K562 (cell line): ENCODE results near the gene KLK11. TPM values are rescaled to one million over a fixed set of nuclear protein-coding genes. Genes with fewer than 3 reads are reported as not detected.
A peak's percentile ranks its signal among the peaks of the same experiment; 100 is the strongest.

Source experiments
- ATAC-seq: fragments of 200-7000 bp; cut with Tn5 transposase; 3 replicates; pipeline ENCODE4 v1.9.1; 2020; ENCODE audit warnings: moderate library complexity
- BruUV-seq: library from RNA; stranded (reverse); fragments of 400-500 nt; replicated peaks from 2 replicates; lab custom pipeline; 2021; lab: Mats Ljungman, UMichigan
- CTCF ChIA-PET: fragments of 300-600 bp; formaldehyde crosslinking; extraction: SDS; loops from one replicate; lab custom pipeline; 2021; ENCODE audit warnings: low intra/inter-chr PET ratio; lab: Yijun Ruan, JAX
- POLR2A ChIA-PET: fragments of 300-600, 350-650 bp; sonication (Branson Sonifier 250); formaldehyde crosslinking; extraction: SDS; loops from one replicate; lab custom pipeline; 2021; ENCODE audit warnings: antibody characterized with exemption, inconsistent platforms; lab: Yijun Ruan, JAX
- DNase-seq, 4 experiments: peaks; one replicate each; pipeline versions ENCODE4 v3.0.0 to v3.0.0-alpha.2; 2011 to 2018; ENCODE audit warnings: low spot score in 3 of 4, mixed read lengths in 3 of 4; ENCODE audit errors: extremely low read depth in 1 of 4
- FAIRE-seq: peaks from 2 replicates; lab custom pipeline; 2011; peaks lifted over from hg19 to GRCh38; lab: Jason Lieb, UNC
- H2AFZ ChIP-seq: 2 replicates; pipeline ENCODE4 v1.6.0; 2011; ENCODE audit warnings: low read depth, low read length, control low read depth, inconsistent platforms
- H3K27ac ChIP-seq: fragments of 200-600 bp; 3 replicates; pipeline ENCODE4 v1.8.0; 2011; ENCODE audit warnings: low read depth, mild to moderate bottlenecking, control low read depth, inconsistent platforms, low read length, moderate library complexity, mixed read lengths; ENCODE audit errors: extremely low read depth
- H3K27me3 ChIP-seq, 2 experiments: fragments of 300-600 bp in 1 of 2; 2 replicates in 1 of 2; 3 replicates in 1 of 2; pipeline versions ENCODE4 v1.6.0 to v1.8.0; 2011; ENCODE audit warnings: inconsistent platforms in 2 of 2, low read length in 2 of 2, mild to moderate bottlenecking in 1 of 2, mixed read lengths in 1 of 2, moderate library complexity in 1 of 2; ENCODE audit not compliant: control insufficient read depth in 2 of 2, insufficient read depth in 2 of 2
- H3K36me3 ChIP-seq: fragments of 300-600 bp; 3 replicates; pipeline ENCODE4 v1.8.0; 2011; ENCODE audit warnings: mild to moderate bottlenecking, low read length, inconsistent platforms; ENCODE audit not compliant: control insufficient read depth, insufficient read depth
- H3K4me1 ChIP-seq, 2 experiments: fragments of 200-600 bp in 1 of 2; replicated peaks in 1 of 2; 2 replicates in 1 of 2; 3 replicates in 1 of 2; pipeline versions ENCODE4 v1.5.1 to v1.8.0; 2011; ENCODE audit warnings: inconsistent platforms in 2 of 2, low read length in 2 of 2, mild to moderate bottlenecking in 1 of 2, mixed read lengths in 1 of 2, moderate library complexity in 1 of 2; ENCODE audit not compliant: control insufficient read depth in 2 of 2, insufficient read depth in 2 of 2
- H3K4me2 ChIP-seq: 2 replicates; pipeline ENCODE4 v1.6.1; 2011; ENCODE audit warnings: low read length, control low read depth, inconsistent platforms, mixed read lengths; ENCODE audit not compliant: insufficient read depth
- H3K4me3 ChIP-seq: fragments of 200-600 bp; sonication (generic), shearing (Covaris generic); 2 replicates; pipeline ENCODE4 v1.5.1; 2016; ENCODE audit warnings: control low read depth, inconsistent platforms
- H3K79me2 ChIP-seq: fragments of 200-600 bp; 3 replicates; pipeline ENCODE4 v1.8.0; 2011; ENCODE audit warnings: low read length, inconsistent platforms; ENCODE audit not compliant: control insufficient read depth, insufficient read depth
- H3K9ac ChIP-seq, 2 experiments: 2 replicates each; pipeline versions ENCODE4 v1.6.0 to v1.6.1; 2011; ENCODE audit warnings: low read depth in 2 of 2, low read length in 2 of 2, control low read depth in 1 of 2, inconsistent platforms in 1 of 2, mild to moderate bottlenecking in 1 of 2, mixed read lengths in 1 of 2; ENCODE audit not compliant: insufficient read depth in 1 of 2
- H3K9me1 ChIP-seq: one replicate; pipeline ENCODE4 v1.6.0; 2011; ENCODE audit warnings: inconsistent platforms, mild to moderate bottlenecking, low read length, moderate library complexity; ENCODE audit not compliant: control insufficient read depth, insufficient read depth
- H3K9me3 ChIP-seq: replicated peaks from 2 replicates; pipeline ENCODE4 v1.5.1; 2011; ENCODE audit warnings: low read depth, low read length, inconsistent platforms; ENCODE audit not compliant: control insufficient read depth, insufficient read depth
- H4K20me1 ChIP-seq: replicated peaks from 2 replicates; pipeline ENCODE4 v1.6.1; 2011; ENCODE audit warnings: low read length, inconsistent platforms, mixed read lengths; ENCODE audit not compliant: control insufficient read depth, insufficient read depth
- ARHGAP35 ChIP-seq: fragments of 450-650 bp; IDR thresholded peaks from 2 replicates; pipeline ENCODE4 v1.6.1; 2018; ENCODE audit not compliant: partially characterized antibody
- CLOCK ChIP-seq: fragments of 250-450 bp; sonication (Bioruptor Pico); IDR thresholded peaks from 2 replicates; pipeline ENCODE4 v1.4.0; 2020; ENCODE audit warnings: mild to moderate bottlenecking, moderate library complexity, borderline replicate concordance
- CXXC5 ChIP-seq: fragments of 250-450 bp; sonication (Bioruptor Pico); IDR thresholded peaks from 2 replicates; pipeline ENCODE4 v1.8.0; 2022; ENCODE audit warnings: inconsistent platforms, mild to moderate bottlenecking, moderate library complexity
- E2F1 ChIP-seq: sonication (generic); formaldehyde crosslinking; IDR thresholded peaks from 2 replicates; pipeline ENCODE4 v1.8.1; 2023; ENCODE audit warnings: mild to moderate bottlenecking, missing genetic modification reagents, moderate library complexity
- MCM3 ChIP-seq: fragments of 450-650 bp; IDR thresholded peaks from 2 replicates; pipeline ENCODE4 v1.6.1; 2016
- RBM25 ChIP-seq: fragments of 200-400 bp; formaldehyde crosslinking; IDR thresholded peaks from 2 replicates; pipeline ENCODE4 v1.6.1; 2018; ENCODE audit warnings: low read length, low read depth, moderate library complexity; ENCODE audit not compliant: severe bottlenecking
- TAF1 ChIP-seq: IDR thresholded peaks from 2 replicates; pipeline ENCODE4 v1.6.1; 2011; ENCODE audit warnings: mild to moderate bottlenecking, low read length, moderate library complexity; ENCODE audit not compliant: insufficient read depth, control insufficient read depth, severe bottlenecking; ENCODE audit errors: extremely low read depth
- TAF7 ChIP-seq: fragments of 450-650 bp; IDR thresholded peaks from 2 replicates; pipeline ENCODE4 v1.6.1; 2016; ENCODE audit warnings: missing genetic modification characterization, missing compliant biosample characterization
- ZFP36 ChIP-seq: fragments of 150-350 bp; IDR thresholded peaks from 2 replicates; pipeline ENCODE4 v1.6.1; 2018; ENCODE audit warnings: low read length, low read depth; ENCODE audit not compliant: partially characterized antibody
- ZNF23 ChIP-seq: fragments of 250-450 bp; sonication (Bioruptor Pico); IDR thresholded peaks from 2 replicates; pipeline ENCODE4 v1.4.0; 2020; ENCODE audit warnings: mild to moderate bottlenecking
- ZNF3 ChIP-seq: fragments of 250-450 bp; sonication (Bioruptor Pico); IDR thresholded peaks from 2 replicates; pipeline ENCODE4 v1.5.0; 2021; ENCODE audit warnings: mild to moderate bottlenecking, moderate library complexity
- ZNF436 ChIP-seq: fragments of 250-450, 450-650 bp; sonication (Bioruptor Pico); formaldehyde crosslinking; IDR thresholded peaks from 2 replicates; pipeline ENCODE4 v1.7.0; 2020; ENCODE audit warnings: mild to moderate bottlenecking
- ZNF717 ChIP-seq: fragments of 250-450 bp; sonication (Bioruptor Pico); IDR thresholded peaks from 2 replicates; pipeline ENCODE4 v1.5.0; 2021
- ZNF766 ChIP-seq: fragments of 200-800 bp; sonication (Bioruptor generic); conservative IDR thresholded peaks from 2 replicates; pipeline ENCODE4 v1.6.1; 2016; ENCODE audit warnings: missing genetic modification characterization, missing compliant biosample characterization
- WGBS: fragments of 100-300 bp; shearing (Covaris generic); methylation state at CpG from one replicate; pipeline ENCODE4 v1.1.6; 2016; ENCODE audit warnings: low coverage, mixed read lengths; ENCODE audit not compliant: insufficient coverage; ENCODE audit errors: missing lambda C conversion rate; 5-methylcytosine and 5-hydroxymethylcytosine counted together
- in situ Hi-C: fragments of 300-500 bp; cut with MboI; formaldehyde crosslinking; loops from 4 replicates; pipeline ENCODE4 v1.15.0; 2018; ENCODE audit warnings: inconsistent platforms, mixed read lengths
- intact Hi-C: fragments of 100-400 bp; cut with micrococcal nuclease; formaldehyde crosslinking; loops from 2 replicates; pipeline ENCODE4 v1.14.2; 2022
- polyA plus RNA-seq, 8 experiments: library from polyadenylated mRNA; depleted of rRNA in 4 of 8; stranded (reverse) in 5 of 8; unstranded in 3 of 8; fragments of >200 nt; fragmentation: Nextera tagmentation in 2 of 8; fragmentation: Illumina TruSeq in 1 of 8; extraction: Ambion mirVana in 2 of 8; extraction: Trizol in 1 of 8; gene quantifications; 2 replicates each; pipeline versions ENCODE4 v1.2.1 to v1.2.3, GENCODE V29; 2011 to 2014; ENCODE audit warnings: inconsistent platforms in 1 of 8, missing spikeins in 1 of 8
- total RNA-seq, 7 experiments: library from RNA; depleted of rRNA in 6 of 7; stranded (reverse); fragments of >200 nt in 6 of 7; fragmentation: Illumina TruSeq in 2 of 7; extraction: Trizol in 2 of 7; gene quantifications; 2 replicates each; pipeline versions ENCODE4 v1.2.1 to v1.2.3, GENCODE V29; 2011 to 2021; ENCODE audit warnings: low replicate concordance in 1 of 7
- TF ChIP-seq, protein P1 (sequence below): sonication (generic); formaldehyde crosslinking; IDR thresholded peaks from 2 replicates; pipeline ENCODE4 v1.9.0; 2022; ENCODE audit warnings: mild to moderate bottlenecking, missing genetic modification reagents
- TF ChIP-seq, protein P2 (sequence below): IDR thresholded peaks from 3 replicates; pipeline ENCODE4 v1.6.1; 2011; ENCODE audit warnings: borderline replicate concordance, mild to moderate bottlenecking, moderate library complexity; ENCODE audit not compliant: insufficient read length; ENCODE audit errors: extremely low read depth

The KLK11 gene
- total and polyA plus RNA-seq, 9 of the 15 experiments (the other 6 are each of a cell fraction or from before 2014, with no cell fraction given): not detected

DNA sequence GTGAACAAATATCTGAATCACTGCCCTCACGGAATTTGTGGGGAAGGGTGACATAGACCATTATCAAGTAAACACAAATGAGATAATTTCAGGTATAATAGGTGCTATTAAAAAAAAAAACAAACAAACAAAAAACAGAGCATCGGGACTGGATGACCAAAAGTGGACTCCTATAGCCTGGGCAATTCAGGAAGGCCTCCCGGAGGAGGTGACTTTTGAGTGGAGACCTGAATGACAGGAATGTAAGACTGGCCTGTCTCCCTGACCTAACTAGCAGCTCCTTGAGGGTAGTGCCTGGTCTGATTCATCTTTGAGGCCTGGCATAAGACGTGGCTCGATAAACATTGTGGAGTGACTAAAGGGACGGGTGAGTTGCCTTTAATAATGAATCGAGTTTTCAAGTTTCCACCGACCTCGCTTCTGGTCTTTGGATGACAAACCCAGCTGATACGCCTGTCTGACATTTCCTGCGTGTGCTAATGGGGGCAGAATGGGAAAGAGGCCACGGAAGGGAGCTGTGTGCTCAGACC, 13.7 kb downstream of the KLK11 start:
- CTCF ChIA-PET: no interaction called here
- Histone ChIP-seq H3K79me2 (no peaks in the 10 kb centered on the region), H3K4me2 (no peak overlapping the region), H3K9me1 (no peaks in the 10 kb centered on the region), H3K9ac (no peak overlapping the region), H2AFZ (no peak overlapping the region), H3K4me1 (peaks cover 0 to 8% of the 10 kb centered on the region in 2 experiments; a peak in 2 of 5 replicates), H3K36me3 (no peaks in the 10 kb centered on the region), H3K4me3 (no peak overlapping the region), H3K27me3 (peaks cover 8 to 58% of the 10 kb centered on the region in 2 experiments; a peak in 4 of 5 replicates), H3K9me3 (no peaks in the 10 kb centered on the region), H3K27ac (no peak overlapping the region), H4K20me1 (peaks cover 2% of the 10 kb centered on the region; the same call in 1 of the 2 replicates)
- BruUV-seq: no TSS peak
- ATAC-seq (no peak), DNase-seq (no peak), FAIRE-seq (no peak)
- in situ Hi-C loops (no loop called here), intact Hi-C loops (no loop called here)
- POLR2A ChIA-PET: interaction anchor here (0.6 to 1.2 kb wide), 2 partner anchors 25 to 96 kb away, joined by 4 read pairs; partner anchors contain the start of gene CTU1
- 4% methylated on average over 12 of the region's 12 CpGs for WGBS
- TF ChIP-seq, protein P1, sequence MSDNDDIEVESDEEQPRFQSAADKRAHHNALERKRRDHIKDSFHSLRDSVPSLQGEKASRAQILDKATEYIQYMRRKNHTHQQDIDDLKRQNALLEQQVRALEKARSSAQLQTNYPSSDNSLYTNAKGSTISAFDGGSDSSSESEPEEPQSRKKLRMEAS: no peak
- TF ChIP-seq ZNF766 (no peak), ZNF436 (CRISPR knock-in tag) (0 out of 2 replicates have a peak, but pooled peaks have one; percentile 54), TAF7 (no peak), ARHGAP35 (no peak), CLOCK (CRISPR knock-in tag) (no peak), MCM3 (no peak), TAF1 (no peak), E2F1 (no peak), ZNF3 (CRISPR knock-in tag) (no peak), ZFP36 (peak; percentile 93), ZNF717 (no peak), ZNF23 (CRISPR knock-in tag) (no peak), RBM25 (peak; percentile 59), CXXC5 (CRISPR knock-in tag) (no peak)
- TF ChIP-seq, protein P2, sequence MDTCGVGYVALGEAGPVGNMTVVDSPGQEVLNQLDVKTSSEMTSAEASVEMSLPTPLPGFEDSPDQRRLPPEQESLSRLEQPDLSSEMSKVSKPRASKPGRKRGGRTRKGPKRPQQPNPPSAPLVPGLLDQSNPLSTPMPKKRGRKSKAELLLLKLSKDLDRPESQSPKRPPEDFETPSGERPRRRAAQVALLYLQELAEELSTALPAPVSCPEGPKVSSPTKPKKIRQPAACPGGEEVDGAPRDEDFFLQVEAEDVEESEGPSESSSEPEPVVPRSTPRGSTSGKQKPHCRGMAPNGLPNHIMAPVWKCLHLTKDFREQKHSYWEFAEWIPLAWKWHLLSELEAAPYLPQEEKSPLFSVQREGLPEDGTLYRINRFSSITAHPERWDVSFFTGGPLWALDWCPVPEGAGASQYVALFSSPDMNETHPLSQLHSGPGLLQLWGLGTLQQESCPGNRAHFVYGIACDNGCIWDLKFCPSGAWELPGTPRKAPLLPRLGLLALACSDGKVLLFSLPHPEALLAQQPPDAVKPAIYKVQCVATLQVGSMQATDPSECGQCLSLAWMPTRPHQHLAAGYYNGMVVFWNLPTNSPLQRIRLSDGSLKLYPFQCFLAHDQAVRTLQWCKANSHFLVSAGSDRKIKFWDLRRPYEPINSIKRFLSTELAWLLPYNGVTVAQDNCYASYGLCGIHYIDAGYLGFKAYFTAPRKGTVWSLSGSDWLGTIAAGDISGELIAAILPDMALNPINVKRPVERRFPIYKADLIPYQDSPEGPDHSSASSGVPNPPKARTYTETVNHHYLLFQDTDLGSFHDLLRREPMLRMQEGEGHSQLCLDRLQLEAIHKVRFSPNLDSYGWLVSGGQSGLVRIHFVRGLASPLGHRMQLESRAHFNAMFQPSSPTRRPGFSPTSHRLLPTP: no peak
